Calu3 (cell line): ENCODE measurements around the gene EEF1AKMT1. TPM values are rescaled to one million over a fixed set of nuclear protein-coding genes. Genes with fewer than 3 reads are reported as not detected.

ENCODE experiments used
- BruUV-seq: library from RNA; stranded (reverse); fragments of 400-500 nt; replicated peaks from 2 replicates; lab custom pipeline; 2021; lab: Mats Ljungman, UMichigan
- CTCF ChIA-PET: fragments of 300-600 bp; sonication (Branson Sonifier 250); formaldehyde crosslinking; loops from one replicate; lab custom pipeline; 2022; ENCODE audit warnings: antibody characterized with exemption; lab: Charles Lee
- DNase-seq: peaks from one replicate; pipeline ENCODE4 v3.0.0; 2022
- H3K27ac Mint-ChIP-seq: one replicate; pipeline ENCODE4 v1.8.0; 2022; ENCODE audit warnings: mixed read lengths; ENCODE audit not compliant: unreplicated experiment
- H3K27me3 Mint-ChIP-seq: one replicate; pipeline ENCODE4 v1.8.0; 2022; ENCODE audit warnings: mixed read lengths; ENCODE audit not compliant: unreplicated experiment
- H3K36me3 Mint-ChIP-seq: one replicate; pipeline ENCODE4 v1.8.0; 2022; ENCODE audit warnings: mild to moderate bottlenecking, moderate library complexity, mixed read lengths; ENCODE audit not compliant: insufficient read depth, unreplicated experiment
- H3K4me1 Mint-ChIP-seq: one replicate; pipeline ENCODE4 v1.8.0; 2022; ENCODE audit warnings: mild to moderate bottlenecking, low read depth, mixed read lengths; ENCODE audit not compliant: unreplicated experiment
- H3K4me3 Mint-ChIP-seq: one replicate; pipeline ENCODE4 v1.8.0; 2022; ENCODE audit warnings: mild to moderate bottlenecking, low read depth, moderate library complexity, mixed read lengths; ENCODE audit not compliant: unreplicated experiment
- H3K9me3 Mint-ChIP-seq: one replicate; pipeline ENCODE4 v1.8.0; 2022; ENCODE audit warnings: low read depth, mixed read lengths; ENCODE audit not compliant: unreplicated experiment
- CTCF ChIP-seq: fragments of 200-600 bp; IDR thresholded peaks from one replicate; pipeline ENCODE4 v1.8.0; 2022; ENCODE audit warnings: antibody characterized with exemption; ENCODE audit not compliant: unreplicated experiment
- intact Hi-C: fragments of 100-400 bp; cut with micrococcal nuclease; formaldehyde crosslinking; loops from one replicate; pipeline ENCODE4 v1.10.0; 2022; ENCODE audit not compliant: unreplicated experiment
- total RNA-seq: library from RNA; stranded (reverse); gene quantifications from 2 replicates; pipeline ENCODE4 v1.2.3, GENCODE V29; 2022

EEF1AKMT1 gene
- total RNA-seq, 1 experiment from 2014 or later, result 6.0 TPM

- no peak for DNase-seq
- Mint-ChIP-seq H3K27ac (no peak overlapping the region), H3K4me1 (no peaks in the 10 kb centered on the region), H3K9me3 (no peaks in the 10 kb centered on the region), H3K4me3 (no peak overlapping the region), H3K36me3 (peaks cover 9% of the 10 kb centered on the region), H3K27me3 (no peaks in the 10 kb centered on the region)
- BruUV-seq, result no TSS peak
- intact Hi-C loops, result no loop called here
- no peak for TF ChIP-seq CTCF
- CTCF ChIA-PET, result no interaction called here
These were observed 4.5 kb upstream of the EEF1AKMT1 start for GRCh38 chr13:20778311-20778710.

- Mint-ChIP-seq H3K36me3 (peaks cover 13% of the 10 kb centered on the region), H3K4me1 (peaks cover 10% of the 10 kb centered on the region), H3K4me3 (no peak overlapping the region), H3K27me3 (no peaks in the 10 kb centered on the region), H3K27ac (no peak overlapping the region), H3K9me3 (no peaks in the 10 kb centered on the region)
- no TSS peak for BruUV-seq
- DNase-seq, result no peak
- TF ChIP-seq CTCF, result no peak
- CTCF ChIA-PET, result no interaction called here
- intact Hi-C loops, result no loop called here
These were observed 3.0 kb upstream of the EEF1AKMT1 start for GRCh38 chr13:20776751-20777150.

GRCh38 chr13:20775961-20776360, 2.2 kb upstream of the EEF1AKMT1 start:
- H3K4me3 Mint-ChIP-seq, result no peak overlapping the region
- H3K27me3 Mint-ChIP-seq, result no peaks in the 10 kb centered on the region
- CTCF ChIA-PET, result no interaction called here
- H3K27ac Mint-ChIP-seq, result no peak overlapping the region
- intact Hi-C loops, result no loop called here
- peaks cover 13% of the 10 kb centered on the region for H3K36me3 Mint-ChIP-seq
- peaks cover 10% of the 10 kb centered on the region for H3K4me1 Mint-ChIP-seq
- no TSS peak for BruUV-seq
- H3K9me3 Mint-ChIP-seq, result no peaks in the 10 kb centered on the region
- DNase-seq, result no peak
- TF ChIP-seq CTCF, result no peak

- CTCF ChIA-PET, result no interaction called here
- intact Hi-C loops, result no loop called here
These were observed 985 bp upstream of the EEF1AKMT1 start for GRCh38 chr13:20774746-20775145.

More at GRCh38 chr13:20774746-20775145, 985 bp upstream of the EEF1AKMT1 start:
- TF ChIP-seq CTCF, result no peak
- Mint-ChIP-seq H3K36me3 (peaks cover 13% of the 10 kb centered on the region), H3K27ac (no peak overlapping the region), H3K9me3 (no peaks in the 10 kb centered on the region), H3K27me3 (no peaks in the 10 kb centered on the region), H3K4me1 (peaks cover 10% of the 10 kb centered on the region), H3K4me3 (no peak overlapping the region)
- no TSS peak for BruUV-seq
- no peak for DNase-seq
